AG08396 (cell line): ENCODE measurements around the gene LTF.

Experiments used
- DNase-seq: peaks from one replicate; pipeline ENCODE4 v3.0.0; 2012; ENCODE audit warnings: low spot score, mixed read lengths

LTF gene

DNA sequence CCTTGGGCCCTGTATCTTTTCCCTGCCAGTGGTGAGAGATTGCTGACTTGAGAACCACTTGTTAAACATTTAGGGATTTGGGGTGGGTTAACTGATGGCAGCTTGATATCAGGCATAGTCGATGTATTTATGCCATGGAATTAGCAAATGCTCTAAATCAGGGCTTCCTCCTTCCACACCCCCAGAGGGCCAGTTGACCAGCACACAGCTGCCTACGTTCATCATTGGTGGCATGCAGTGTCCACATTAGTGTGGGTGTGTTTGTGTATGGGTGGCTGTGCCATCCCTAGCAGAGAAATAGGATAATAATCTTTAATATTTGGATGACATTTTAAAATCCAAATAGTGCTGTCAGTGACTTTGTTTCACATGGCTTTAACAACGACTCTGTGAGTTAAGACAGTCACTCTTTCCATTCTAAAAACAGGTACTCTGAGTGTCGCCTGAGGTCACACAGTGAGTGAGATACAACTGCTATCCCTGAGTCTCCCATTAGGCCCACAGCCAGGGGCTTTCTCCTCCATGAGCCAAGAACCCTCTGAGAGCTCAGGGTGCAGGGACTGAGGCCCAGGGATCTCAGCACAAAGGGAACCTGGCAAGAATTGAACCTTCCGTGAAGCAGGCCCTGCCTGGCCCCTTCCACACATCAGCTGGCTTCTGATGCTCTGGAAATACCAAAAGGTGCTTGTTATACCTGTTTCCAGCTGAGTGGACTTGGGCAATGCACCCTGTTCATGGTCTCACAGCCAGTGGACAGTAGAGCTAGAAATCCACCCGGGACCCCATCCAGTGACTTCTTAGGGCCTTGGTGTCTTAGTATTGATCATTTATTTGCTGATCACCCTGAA, 4.3 kb upstream of the LTF start:
- DNase-seq: no peak

DNA sequence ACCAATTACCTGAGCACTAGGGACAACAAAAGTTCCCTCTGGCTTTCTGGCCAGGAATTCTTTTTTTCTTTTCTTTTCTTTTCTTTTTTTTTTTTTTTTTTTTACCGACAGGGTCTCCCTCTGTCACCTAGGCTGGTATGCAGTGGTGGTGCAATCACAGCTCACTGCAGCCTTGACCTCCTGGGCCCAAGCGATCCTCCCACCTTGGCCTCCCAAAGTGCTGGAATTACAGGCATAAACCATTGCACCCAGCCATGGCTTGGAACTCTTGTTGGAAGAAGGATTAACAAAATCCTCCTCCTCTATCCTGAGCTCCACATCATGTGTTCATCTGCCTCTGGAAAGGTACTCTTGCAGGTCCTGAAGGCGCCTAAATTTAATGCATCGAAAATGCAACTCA, 2.9 kb upstream of the LTF start:
- DNase-seq: no peak

DNA sequence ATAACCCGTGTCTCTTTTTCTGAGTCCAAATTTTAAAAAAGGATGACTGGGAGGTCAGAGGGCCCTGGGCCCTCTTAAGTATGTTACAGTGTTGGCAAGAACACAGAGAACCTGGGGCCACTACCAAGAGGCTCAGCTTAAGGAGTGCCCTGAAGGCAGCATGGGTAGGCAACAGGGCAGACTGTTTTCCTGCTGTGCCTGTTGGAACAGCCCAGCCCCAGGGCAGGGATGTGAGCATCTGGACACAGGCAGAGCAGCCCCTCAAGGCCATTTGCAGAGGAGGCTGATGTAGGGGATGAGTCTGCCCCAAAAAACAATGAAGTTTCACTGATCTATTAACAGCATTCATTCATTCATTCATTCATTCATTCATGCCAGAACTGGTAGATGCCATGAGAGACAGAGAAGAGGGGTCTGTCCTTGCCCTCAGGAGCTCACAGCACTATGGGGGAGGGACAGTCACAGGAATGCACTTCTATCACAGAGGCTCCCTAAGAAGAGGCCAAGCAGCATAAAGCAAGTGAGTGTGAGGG, 2.2 kb upstream of the LTF start:
- DNase-seq: no peak

DNA sequence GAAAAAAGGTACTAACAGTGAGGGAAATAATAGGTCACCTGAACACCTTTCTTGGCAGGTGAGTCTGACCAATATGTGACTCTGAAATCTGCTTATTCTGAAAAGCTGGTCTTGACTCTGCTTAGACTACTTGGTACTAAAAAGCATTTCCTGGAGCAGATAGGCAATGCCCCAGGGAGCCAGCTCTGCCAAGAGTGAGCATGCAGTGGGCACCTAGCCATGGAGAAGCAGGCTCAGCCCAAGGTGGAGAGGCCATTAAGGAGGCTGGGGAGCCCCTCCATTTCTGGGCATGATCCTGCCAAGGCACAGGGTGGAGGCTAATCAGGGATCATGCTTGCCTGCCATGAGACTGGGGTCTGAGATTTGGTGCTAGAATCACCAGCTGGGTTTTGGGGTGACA, 1.6 kb upstream of the LTF start:
- no peak for DNase-seq

DNA sequence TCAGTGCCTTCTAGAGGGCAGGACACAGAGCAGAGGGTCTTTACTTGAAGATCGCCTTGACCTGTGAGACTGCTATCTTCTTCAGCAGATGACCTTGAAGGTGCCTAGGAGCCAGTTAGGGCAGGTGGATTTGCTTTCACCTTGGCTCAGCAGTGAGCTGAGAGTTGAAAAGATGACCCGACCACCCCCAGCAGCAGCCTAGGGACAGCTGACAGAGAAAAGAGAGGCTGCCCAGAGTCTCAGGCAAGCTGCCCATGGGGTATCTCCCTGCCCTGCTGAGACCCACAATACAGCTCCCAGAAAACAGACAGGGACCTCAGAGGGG, 453 bp upstream of the LTF start:
- DNase-seq: no peak

DNA sequence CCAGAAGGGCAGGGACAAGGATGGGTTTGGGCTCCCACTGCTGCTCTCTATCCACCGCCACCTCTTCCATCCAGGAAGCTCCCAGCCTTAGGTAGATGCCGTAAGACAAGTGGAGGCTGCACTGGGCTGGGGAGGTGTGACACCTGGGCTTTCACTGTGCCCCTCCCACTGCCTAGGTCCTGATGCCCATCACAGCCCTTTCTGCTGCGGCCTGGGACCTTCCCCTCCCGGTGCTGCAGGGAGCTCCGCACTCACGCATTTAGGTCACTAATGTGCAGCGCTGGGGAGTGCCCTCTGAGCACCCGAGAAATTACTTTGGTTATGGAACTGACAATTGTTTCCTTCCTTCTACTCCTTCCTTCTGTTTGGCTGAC, 850 bp downstream of the LTF start:
- no peak for DNase-seq

DNA sequence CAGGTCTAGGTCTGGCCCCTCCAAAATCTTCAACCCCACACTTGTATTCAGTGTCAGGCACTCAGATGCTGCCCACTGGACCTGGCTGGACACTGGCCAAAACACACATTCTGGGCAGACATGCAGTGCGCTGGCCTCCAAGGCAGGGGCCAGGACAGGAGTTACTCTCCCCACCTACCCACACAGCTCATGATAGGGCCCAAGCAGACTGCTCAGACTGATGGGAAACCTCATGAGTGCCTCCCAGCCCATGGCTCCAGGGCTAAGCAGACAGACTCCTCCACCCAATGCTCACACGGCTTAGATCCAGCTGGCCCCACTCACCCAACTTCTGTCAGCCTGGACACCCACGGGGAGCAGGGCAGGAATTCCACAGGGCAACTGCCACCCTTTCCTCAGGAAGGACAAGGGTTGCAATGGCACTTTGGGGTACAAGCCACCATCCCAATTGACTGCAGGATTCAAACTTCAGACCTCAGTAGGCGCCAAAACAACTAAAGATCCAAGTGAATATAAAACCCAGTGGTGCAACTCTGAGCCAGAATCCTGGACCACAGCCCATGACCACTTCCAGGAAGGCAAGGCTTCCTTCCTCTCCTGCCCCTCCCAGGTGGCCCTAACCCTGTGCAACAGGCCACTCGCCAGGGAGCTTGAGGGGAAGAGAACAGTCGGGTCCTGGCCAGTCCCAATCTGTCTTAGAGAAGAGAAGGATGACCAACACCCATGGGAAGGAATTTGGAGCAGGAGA, 1.4 kb downstream of the LTF start:
- DNase-seq: no peak

DNA sequence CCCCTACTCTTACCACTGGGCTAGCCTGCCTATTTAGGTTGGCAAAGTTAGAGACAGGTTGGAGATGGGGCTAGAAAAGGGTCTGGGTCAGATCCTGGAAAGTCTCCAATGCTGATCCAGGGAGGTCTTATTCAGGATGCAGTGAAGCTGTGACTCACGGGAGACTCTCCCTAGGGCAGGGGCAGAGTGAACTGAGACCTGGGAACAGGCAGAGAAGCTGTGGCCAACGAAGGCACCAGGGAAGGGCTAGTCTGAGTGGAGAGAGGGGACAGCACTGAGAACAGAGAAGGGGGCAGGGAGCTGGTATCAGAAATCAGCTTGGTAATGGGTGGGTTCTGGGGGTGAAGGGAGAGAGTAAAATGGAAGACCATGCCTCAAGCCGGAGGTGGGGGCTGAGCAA, 2.2 kb downstream of the LTF start:
- DNase-seq: no peak

DNA sequence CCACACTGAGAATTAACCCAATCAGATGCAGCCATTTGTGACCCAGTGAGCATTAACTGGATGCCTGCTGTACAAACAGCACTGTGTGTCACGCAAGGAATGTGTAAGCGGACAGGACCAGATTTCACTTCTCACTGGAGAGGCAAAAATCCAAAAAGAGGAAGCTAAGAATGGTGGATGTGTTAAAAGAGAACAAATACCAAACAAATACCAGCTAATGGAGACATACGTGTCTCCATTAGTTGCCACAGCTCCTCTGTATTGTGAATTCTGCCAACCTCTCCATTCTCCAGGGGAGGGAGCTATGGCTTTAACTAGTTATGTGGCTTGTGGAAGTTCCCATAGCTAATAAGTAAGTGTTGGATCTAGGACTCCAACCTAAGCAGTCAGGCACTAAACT, 2.6 kb downstream of the LTF start:
- no peak for DNase-seq

DNA sequence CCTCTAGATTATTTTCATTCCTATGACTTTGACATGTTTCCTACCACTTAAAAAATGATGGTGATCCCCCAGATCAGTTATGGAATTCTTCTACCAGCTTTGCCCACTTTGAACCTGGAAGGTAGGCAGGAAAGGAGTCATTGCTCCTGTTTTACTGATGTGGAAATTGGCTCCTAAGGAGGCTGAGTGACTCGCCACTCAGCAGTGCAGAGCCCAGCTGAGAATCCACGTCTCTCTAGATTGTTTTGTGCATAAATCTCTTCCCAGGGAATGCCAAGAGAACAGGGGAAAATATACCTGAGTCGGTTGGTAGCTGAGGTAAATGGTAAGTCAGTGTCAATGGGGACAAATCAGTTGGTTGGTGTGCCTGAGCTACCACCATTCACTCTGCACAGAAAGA, 4.7 kb downstream of the LTF start:
- no peak for DNase-seq

DNA sequence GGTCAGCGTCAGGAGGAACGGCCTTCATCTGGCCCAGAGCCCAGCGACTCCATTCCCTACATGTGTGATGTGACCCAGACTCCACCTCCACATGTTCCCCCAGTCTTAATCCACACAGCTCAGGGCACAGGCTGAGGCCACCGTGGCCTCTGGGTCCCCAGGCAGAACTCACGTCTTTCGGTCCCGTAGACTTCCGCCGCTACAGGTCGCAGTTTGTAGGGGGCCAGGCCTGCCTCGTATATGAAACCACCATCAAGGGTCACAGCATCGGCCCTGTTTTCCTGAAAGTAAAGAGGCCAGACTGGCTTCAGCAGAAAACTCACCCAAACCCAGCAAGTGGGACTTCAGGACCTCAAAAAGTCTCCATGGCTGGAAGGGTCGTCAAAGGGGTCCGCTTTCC, 8.6 kb downstream of the LTF start:
- DNase-seq: no peak

DNA sequence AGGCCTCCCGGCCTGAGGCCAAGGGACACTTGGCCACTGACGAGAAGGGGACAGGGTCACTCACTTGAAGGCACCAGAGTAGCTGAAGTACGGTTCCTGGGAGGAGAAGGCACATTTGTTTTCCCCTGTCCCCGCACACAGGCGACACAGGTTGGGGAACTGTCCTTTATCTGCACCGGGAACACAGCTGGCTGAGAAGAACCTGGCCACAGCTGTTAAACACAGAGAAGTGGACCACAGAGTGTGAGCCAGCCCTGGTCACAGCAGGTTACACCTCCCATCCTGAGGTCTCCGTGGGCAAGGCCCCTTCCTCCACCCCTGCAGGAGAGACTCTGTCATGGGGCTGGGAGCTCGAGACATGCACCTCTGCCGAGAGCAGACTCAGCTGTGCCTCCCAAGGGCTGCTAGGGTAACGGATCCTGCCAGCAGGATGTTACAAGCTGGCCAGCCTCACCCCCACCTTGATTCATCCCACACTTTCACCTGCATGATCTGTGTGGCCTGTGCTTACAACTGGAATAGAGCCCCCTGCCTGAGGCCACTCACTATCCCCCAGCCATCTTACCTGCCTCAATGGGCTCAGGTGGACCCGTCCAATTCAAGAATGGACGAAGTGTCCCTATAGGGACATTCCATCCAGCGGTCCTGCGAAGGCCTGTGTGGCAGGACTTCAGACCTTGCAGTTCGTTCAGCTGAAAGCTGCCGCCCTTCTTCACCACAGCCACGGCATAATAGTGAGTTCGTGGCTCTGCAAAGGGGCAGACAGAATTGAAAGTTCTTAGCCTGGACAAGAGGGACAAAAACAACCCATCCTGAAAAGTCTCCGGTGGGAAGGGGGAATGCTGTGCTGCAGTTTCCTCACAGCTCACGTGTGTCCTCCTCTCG, 9.2 kb downstream of the LTF start:
- DNase-seq: no peak

DNA sequence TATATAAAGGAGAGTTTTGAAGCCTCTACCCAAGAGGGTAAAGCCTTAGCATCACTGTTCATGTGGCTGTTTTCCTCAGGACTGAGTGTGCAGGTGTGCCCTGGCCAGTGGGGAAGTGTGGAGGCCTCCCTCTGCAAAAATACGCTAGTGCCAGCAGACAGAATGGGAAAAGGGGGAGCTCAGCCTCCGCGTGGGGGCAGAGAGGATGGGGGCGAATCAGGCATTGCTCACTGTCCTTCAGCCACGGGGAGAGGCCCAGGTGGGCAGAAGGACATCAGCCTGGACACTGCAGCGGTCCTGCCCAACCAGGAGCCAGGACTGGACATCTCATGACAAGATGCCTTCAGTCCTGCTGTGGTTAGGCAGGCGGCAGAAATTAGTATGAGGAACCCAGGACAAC, 10.1 kb downstream of the LTF start:
- DNase-seq: no peak

DNA sequence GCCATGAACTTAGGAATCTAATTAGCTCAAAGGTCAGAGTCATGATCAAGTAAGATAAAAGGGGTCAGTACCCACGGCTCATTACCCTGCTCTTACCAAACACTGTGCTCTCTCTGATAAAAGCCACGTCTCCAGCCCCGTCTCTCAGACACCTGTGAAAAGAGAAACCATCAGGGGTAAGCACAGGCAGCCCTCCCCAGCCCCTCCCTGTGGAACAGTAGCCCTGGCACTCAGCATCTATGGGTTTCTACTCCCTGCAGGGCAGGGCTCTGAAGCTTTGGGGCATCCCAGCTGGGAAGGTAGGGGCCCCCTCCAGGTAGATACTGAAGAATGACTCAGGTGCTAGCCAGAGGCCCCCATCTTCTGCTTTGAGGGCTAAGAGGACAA, 10.5 kb downstream of the LTF start:
- no peak for DNase-seq

DNA sequence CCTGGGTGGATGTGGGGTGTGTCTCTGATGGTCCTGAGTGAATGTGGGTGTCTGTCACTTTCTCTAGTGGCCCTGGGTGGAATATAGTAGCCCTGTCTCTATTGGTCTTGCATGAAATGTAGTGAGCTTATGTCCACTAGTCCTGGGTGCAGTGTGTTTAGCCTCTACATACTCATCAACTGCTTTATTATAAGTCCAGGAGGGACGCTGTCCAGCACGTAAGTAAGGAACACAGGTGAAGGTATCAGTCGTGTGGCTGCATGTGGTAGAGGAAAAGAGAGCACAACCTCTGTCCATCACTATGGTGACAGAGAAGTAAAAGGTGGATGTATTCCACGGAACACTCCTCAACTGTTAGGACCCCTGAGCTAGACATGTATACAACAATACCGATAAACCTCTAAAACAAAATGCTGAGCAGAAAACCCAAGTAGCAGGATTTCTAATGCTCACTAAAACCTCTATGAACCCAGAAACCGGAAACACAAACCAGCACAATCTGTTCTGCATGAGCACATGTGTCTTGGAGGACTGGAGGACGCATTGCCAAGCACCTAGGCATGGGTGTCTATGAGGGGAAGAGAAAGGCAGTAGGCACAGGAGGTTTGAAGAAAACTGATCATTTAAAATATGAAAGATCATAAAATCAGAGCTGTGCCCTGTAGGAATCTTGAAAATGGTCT, 11.0 kb downstream of the LTF start:
- DNase-seq: no peak

DNA sequence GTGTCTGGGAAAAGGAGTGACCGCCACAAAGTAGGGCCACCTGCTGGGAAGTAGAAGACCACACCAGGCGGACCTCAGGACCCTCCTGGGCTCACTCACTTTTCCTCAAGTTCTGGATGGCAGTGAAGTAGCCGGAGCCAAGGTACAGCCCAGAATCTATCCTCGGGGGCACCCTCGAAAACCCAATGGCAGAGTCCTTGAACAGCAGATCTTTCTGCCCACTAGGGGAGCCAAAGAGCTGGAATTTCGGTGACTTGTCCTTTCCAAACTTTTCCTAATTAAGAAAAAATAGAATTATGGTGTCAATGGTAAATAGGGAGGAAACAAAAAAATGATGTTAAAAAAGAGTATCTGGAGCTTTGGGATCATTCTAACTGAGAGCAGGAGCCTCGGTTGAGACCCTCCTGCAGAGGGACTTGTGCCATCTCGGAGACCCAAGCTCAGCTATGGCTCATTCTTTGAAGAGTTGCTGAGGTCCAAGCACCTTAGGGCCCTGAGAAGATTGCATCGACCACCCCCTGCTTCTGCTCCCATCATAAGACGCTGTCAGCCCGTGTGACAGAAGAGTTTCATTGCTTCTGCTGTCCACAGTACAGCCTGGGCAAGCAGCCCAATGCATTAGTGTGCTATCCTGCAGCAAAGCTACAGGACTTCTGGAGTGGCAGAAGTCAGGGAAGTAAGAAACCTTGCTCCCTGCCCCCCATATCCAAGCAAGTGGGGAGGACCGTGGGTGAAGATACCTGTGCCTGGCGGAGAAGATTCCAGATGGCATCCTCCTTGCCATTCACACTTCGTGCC, 14.8 kb downstream of the LTF start:
- DNase-seq: peak; percentile 61

DNA sequence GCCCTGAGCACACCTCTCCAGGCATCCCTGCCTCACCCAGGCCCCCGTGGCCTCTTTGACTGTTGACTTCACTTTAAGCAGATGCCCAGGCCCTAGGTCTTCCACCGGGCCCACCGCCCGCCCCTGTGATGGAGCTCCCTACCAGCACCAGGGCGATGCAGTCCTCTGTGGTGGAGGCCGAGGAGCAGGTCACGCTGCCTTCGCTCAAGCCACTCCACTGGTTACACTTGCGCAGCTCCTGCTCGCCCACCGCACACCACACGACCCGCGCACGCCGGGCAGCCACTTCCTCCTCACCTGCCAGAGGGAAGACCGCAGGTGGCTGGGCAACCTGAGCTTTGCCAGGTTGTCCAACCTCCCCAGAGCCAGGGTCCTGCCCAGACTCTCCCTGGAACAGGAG, 16.0 kb downstream of the LTF start:
- no peak for DNase-seq

DNA sequence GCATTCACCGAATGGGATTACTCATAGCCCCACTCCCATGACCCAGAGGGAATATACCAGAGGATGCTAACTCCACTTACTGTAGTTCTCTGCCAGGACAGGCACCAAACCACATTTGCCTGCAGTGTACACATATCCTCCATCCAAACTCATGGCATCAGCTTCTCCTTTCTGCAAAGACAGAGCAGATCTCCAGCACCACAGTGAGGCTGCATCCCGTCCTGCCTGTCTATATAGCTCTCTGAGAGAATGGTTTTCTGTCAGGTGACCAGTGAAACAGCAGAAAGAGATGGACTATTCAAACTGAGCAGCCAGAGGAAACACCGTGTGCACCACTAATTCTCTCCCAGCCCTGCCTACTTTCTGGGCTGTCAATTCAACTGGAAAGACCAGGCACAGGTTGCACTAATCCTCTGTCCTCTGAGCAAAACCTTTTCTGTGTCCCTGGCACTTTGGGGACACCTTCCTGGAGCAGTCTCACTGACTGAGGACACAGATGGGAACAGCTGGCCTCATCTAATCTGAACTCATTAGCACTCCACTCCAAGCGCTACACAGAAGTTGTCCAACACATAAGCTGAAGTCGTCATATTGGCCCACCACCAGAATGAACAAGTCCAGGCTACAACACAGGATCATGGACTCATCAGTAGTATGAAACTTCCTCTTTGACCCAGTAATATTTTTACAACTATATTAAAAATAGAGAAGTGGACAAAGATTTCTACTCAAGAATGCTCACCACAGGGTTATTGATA, 17.3 kb downstream of the LTF start:
- DNase-seq: no peak

DNA sequence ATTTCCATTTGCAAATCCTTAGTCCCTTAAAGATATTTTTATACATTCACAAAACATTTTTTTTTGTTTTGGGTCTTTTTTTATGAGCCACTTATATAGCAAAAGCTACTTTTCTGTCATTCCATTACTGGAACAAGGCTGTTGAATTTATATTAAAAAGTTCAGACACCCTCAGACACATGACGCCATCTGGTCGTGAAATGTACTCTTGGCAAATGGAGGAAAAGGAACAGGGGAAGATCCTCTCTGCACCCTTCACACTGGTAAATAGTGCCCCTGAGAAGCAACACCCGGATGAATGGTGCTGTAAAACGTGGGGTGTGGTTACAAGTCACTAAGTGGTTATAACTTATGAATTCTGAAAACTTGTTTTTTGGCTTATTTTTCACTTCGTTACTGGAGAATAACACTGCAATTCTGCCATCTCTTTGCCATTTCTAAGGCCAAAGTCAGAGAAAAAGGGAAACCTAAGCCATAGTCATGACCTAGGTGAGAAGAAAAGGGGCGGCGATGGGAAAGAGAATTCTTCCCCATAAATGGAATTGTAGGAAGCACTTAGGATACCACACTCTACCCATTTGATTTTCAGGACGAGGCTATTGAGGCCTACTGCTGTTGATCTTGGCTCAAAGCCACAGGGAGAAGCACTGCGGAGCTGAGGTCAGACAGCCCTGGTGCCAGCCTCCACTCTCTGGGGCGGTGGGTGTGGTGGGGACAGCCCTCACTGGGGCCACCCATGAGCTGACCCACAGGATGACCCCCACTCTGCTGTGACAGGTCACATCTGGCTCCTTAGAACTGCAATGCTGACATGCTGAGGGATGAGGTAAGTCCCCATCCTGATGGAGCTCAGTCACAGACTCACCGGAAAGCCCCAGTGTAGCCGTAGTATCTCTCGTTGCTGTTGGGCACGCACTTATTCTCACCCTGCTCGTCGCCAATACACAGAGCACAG, 21.9 kb downstream of the LTF start:
- no peak for DNase-seq
